Transverse colon (tissue), 4 donors: ENCODE measurements around the gene GPC5. TPM values are rescaled to one million over a fixed set of nuclear protein-coding genes. Genes with fewer than 3 reads are reported as not detected.

Experiments used
- DNase-seq: peaks from one replicate; pipeline ENCODE4 v3.0.0-alpha.2; 2019
- H3K27ac ChIP-seq, 4 donors: fragments of 200-600 bp; sonication (generic); 2 replicates each; pipeline ENCODE4 v1.5.1; 2016 to 2018; ENCODE audit warnings: inconsistent platforms in 4 of 4
- H3K27me3 ChIP-seq: fragments of 200-600 bp; sonication (generic); 2 replicates; pipeline ENCODE4 v1.5.1; 2017; ENCODE audit warnings: inconsistent platforms
- H3K36me3 ChIP-seq, 4 donors: fragments of 200-600 bp; sonication (generic); 2 replicates each; pipeline ENCODE4 v1.5.1; 2017 to 2019; ENCODE audit warnings: inconsistent platforms in 4 of 4
- H3K4me1 ChIP-seq, 4 donors: fragments of 200-600 bp; sonication (generic); 2 replicates each; pipeline ENCODE4 v1.5.1; 2017 to 2020; ENCODE audit warnings: inconsistent platforms in 4 of 4
- H3K4me3 ChIP-seq, 4 donors: fragments of 200-600 bp; sonication (generic); 1 replicate in 1 of 4; 2 replicates in 3 of 4; pipeline versions ENCODE4 v1.5.1 to v1.6.1; 2017 to 2019; ENCODE audit warnings: inconsistent platforms in 4 of 4
- H3K9me3 ChIP-seq, 2 donors: fragments of 200-600 bp; sonication (generic); 2 replicates each; pipeline ENCODE4 v1.5.1; 2017 to 2019; ENCODE audit warnings: inconsistent platforms in 2 of 2
- CTCF ChIP-seq, 5 experiments: fragments of 200-600 bp in 3 of 5; fragments of 450-650 bp in 2 of 5; sonication (generic) in 3 of 5; IDR thresholded peaks; 1 replicate in 2 of 5; 2 replicates in 3 of 5; pipeline ENCODE4 v1.5.1; 2016 to 2017; ENCODE audit warnings: antibody characterized with exemption in 5 of 5, inconsistent platforms in 3 of 5, mild to moderate bottlenecking in 2 of 5, moderate library complexity in 1 of 5
- EP300 ChIP-seq: sonication (generic); formaldehyde crosslinking; IDR thresholded peaks from one replicate; pipeline ENCODE4 v1.6.1; 2017; ENCODE audit warnings: antibody characterized with exemption, low read depth
- POLR2A ChIP-seq: fragments of 450-650 bp; IDR thresholded peaks from one replicate; pipeline ENCODE4 v1.6.1; 2016; ENCODE audit warnings: antibody characterized with exemption, mild to moderate bottlenecking, moderate library complexity
- POLR2AphosphoS5 ChIP-seq, 3 donors: sonication (generic); formaldehyde crosslinking; IDR thresholded peaks; one replicate each; pipeline ENCODE4 v1.6.1; 2016; ENCODE audit warnings: antibody characterized with exemption in 3 of 3
- WGBS, 2 donors: methylation state at CpG; one replicate each; pipeline ENCODE4 v1.1.5; 2018; ENCODE audit warnings: low coverage in 1 of 2; 5-methylcytosine and 5-hydroxymethylcytosine counted together
- in situ Hi-C, 4 donors: fragments of 200-750 bp; cut with MboI; loops; one replicate each; pipeline versions ENCODE4 v1.15.0 to v1.15.1; 2017; ENCODE audit warnings: low sequenced_read_pairs in 3 of 4, low pct_ligation_motif_present in 1 of 4, low pct_unique_long_range_greater_than_20kb in 1 of 4
- intact Hi-C: fragments of 100-400 bp; cut with DNase I; formaldehyde crosslinking; loops from one replicate; pipeline ENCODE4 v1.15.1; 2023; ENCODE audit warnings: low total_unique reads
- total RNA-seq, 4 donors: library from RNA; depleted of rRNA; stranded (reverse); fragments of >200 nt; gene quantifications; one replicate each; pipeline ENCODE4 v1.1.0, GENCODE V29; 2016

The GPC5 gene
- total RNA-seq, 4 donors from 2014 or later = 0.48 to 1.4 TPM; not detected in 2

GRCh38 chr13:92806215-92806614 is 1407.8 kb downstream of the GPC5 start:
- H3K27me3 ChIP-seq = no peaks in the 10 kb centered on the region
- TF ChIP-seq CTCF (IDR thresholded peaks at IDR 0.05) = no peak
- no peak for TF ChIP-seq POLR2AphosphoS5 (IDR thresholded peaks at IDR 0.05)
- no peak for TF ChIP-seq EP300
- no peak for TF ChIP-seq POLR2A
- peak overlapping the region; percentile 29 to 49 (median 44) for H3K27ac ChIP-seq
- no peaks in the 10 kb centered on the region for H3K9me3 ChIP-seq
- 25 to 26% methylated on average over 4 of the region's 4 CpGs for WGBS, 2 donors
- in situ Hi-C loops = no loop called here
- DNase-seq = no peak
- H3K4me1 ChIP-seq = peaks cover 0 to 4% (median 0%) of the 10 kb centered on the region in 4 donors
- peak overlapping the region in 2 of 4 donors; percentile 13 to 46 for H3K4me3 ChIP-seq
- intact Hi-C loops = no loop called here
- H3K36me3 ChIP-seq = no peaks in the 10 kb centered on the region

- peaks cover 0 to 4% (median 0%) of the 10 kb centered on the region in 4 donors for H3K4me1 ChIP-seq
- TF ChIP-seq EP300 = no peak
- no peak for TF ChIP-seq POLR2AphosphoS5 (IDR thresholded peaks at IDR 0.05)
- TF ChIP-seq CTCF (IDR thresholded peaks at IDR 0.05) = no peak
- no peak for TF ChIP-seq POLR2A
- DNase-seq = no peak
- WGBS, 2 donors = 47 to 49% methylated on average over 3 of the region's 3 CpGs
- in situ Hi-C loops = no loop called here
- no peak overlapping the region for H3K4me3 ChIP-seq
- no peaks in the 10 kb centered on the region for H3K27me3 ChIP-seq
- no peaks in the 10 kb centered on the region for H3K36me3 ChIP-seq
- no peak overlapping the region for H3K27ac ChIP-seq
- H3K9me3 ChIP-seq = no peaks in the 10 kb centered on the region
- intact Hi-C loops = no loop called here
Measured at GRCh38 chr13:92807353-92807752, 1408.9 kb downstream of the GPC5 start.

GRCh38 chr13:92807966-92808365 is 1409.5 kb downstream of the GPC5 start:
- H3K4me3 ChIP-seq = no peak overlapping the region
- H3K9me3 ChIP-seq = no peaks in the 10 kb centered on the region
- in situ Hi-C loops = no loop called here
- WGBS, 2 donors = 67 to 80% methylated on average over 2 of the region's 2 CpGs
- no peaks in the 10 kb centered on the region for H3K36me3 ChIP-seq
- intact Hi-C loops = no loop called here
- peaks cover 0 to 4% (median 0%) of the 10 kb centered on the region in 4 donors for H3K4me1 ChIP-seq
- H3K27me3 ChIP-seq = no peaks in the 10 kb centered on the region
- TF ChIP-seq EP300 (no peak), POLR2A (no peak), POLR2AphosphoS5 (IDR thresholded peaks at IDR 0.05) (no peak)
- DNase-seq = no peak
- H3K27ac ChIP-seq = no peak overlapping the region

- Histone ChIP-seq H3K9me3 (no peaks in the 10 kb centered on the region), H3K4me1 (no peaks in the 10 kb centered on the region), H3K27me3 (no peaks in the 10 kb centered on the region), H3K36me3 (no peaks in the 10 kb centered on the region), H3K4me3 (no peak overlapping the region), H3K27ac (no peak overlapping the region)
- in situ Hi-C loops (no loop called here), intact Hi-C loops (no loop called here)
- no peak for TF ChIP-seq POLR2AphosphoS5 (IDR thresholded peaks at IDR 0.05)
- no peak for TF ChIP-seq POLR2A
- no peak for TF ChIP-seq EP300
- no peak for TF ChIP-seq CTCF (IDR thresholded peaks at IDR 0.05)
- no peak for DNase-seq
- 79 to 89% methylated on average over 2 of the region's 2 CpGs for WGBS, 2 donors
Measured at GRCh38 chr13:92821324-92821723, 1422.9 kb downstream of the GPC5 start.

- H3K36me3 ChIP-seq = no peaks in the 10 kb centered on the region
- no peak overlapping the region for H3K4me3 ChIP-seq
- no peaks in the 10 kb centered on the region for H3K27me3 ChIP-seq
- DNase-seq = no peak
- H3K4me1 ChIP-seq = no peaks in the 10 kb centered on the region
- no peak overlapping the region for H3K27ac ChIP-seq
- in situ Hi-C loops (no loop called here), intact Hi-C loops (no loop called here)
- TF ChIP-seq POLR2A (no peak), CTCF (IDR thresholded peaks at IDR 0.05) (no peak), EP300 (no peak), POLR2AphosphoS5 (IDR thresholded peaks at IDR 0.05) (no peak)
- whole genome bisulfite sequencing, 2 donors = 28 to 43% methylated on average over 1 of the region's 1 CpG
- no peaks in the 10 kb centered on the region for H3K9me3 ChIP-seq
Measured at GRCh38 chr13:92823059-92823458, 1424.6 kb downstream of the GPC5 start.
